Stimulated activated CD8-positive, alpha-beta memory T cell treated with anti-CD3 and anti-CD28 coated beads, Interleukin-7, amount 100 ng/mL, for 48 hours (primary cell): ENCODE data around the gene IFNA16.
"Not testable (repeated sequence)": the region's sequence is repeated elsewhere in the genome, so short reads cannot be mapped to it uniquely, and the experiment has no call there.

Experiments
- DNase-seq, 2 donors: peaks; one replicate each; pipeline ENCODE4 v3.0.0-alpha.2; 2020; ENCODE audit warnings: low read depth in 1 of 2; ENCODE audit errors: extremely low read depth in 1 of 2

Gene IFNA16

GRCh38 chr9:21202105-21202504 lies 15.0 kb downstream of the IFNA16 start, which contains the start of gene IFNA7:
Gene IFNA7 (minus strand): TSS chr9:21202205. CDS start chr9:21202165, 40 bp downstream.
- DNase-seq = not testable (repeated sequence)

- not testable (repeated sequence) for DNase-seq
Observed at GRCh38 chr9:21194867-21195776, 22.0 kb downstream of the IFNA16 start.

GRCh38 chr9:21187487-21187886 lies 29.6 kb downstream of the IFNA16 start, which contains the start of gene IFNA4:
Gene IFNA4 (minus strand): TSS chr9:21187587. CDS start chr9:21187531, 56 bp downstream.
- not testable (repeated sequence) for DNase-seq

GRCh38 chr9:21182810-21183736 lies 34.0 kb downstream of the IFNA16 start:
- DNase-seq = not testable (repeated sequence)

- DNase-seq = no peak
Observed at GRCh38 chr9:21174671-21175070, 42.4 kb downstream of the IFNA16 start.

- DNase-seq = no peak
Observed at GRCh38 chr9:21172156-21172555, 45.0 kb downstream of the IFNA16 start.

- DNase-seq = no peak
Observed at GRCh38 chr9:21171351-21171750, 45.8 kb downstream of the IFNA16 start.

- not testable (repeated sequence) for DNase-seq
Observed at GRCh38 chr9:21166560-21166959, 50.6 kb downstream of the IFNA16 start, which contains the start of gene IFNA21. Gene IFNA21 (minus strand): TSS chr9:21166660. CDS start chr9:21166612, 48 bp downstream.
